ENCODE results near the gene EEIG1. TPM values are rescaled to one million over a fixed set of nuclear protein-coding genes. Genes with fewer than 3 reads are reported as not detected.

EEIG1 gene
- total RNA-seq, 1 experiment from 2014 or later = 176 TPM

- H3K9me3 ChIP-seq (ENCODE audit: insufficient read depth, low read depth) = no peaks in the 10 kb centered on the region
- no peaks in the 10 kb centered on the region for H3K27me3 ChIP-seq (ENCODE audit: insufficient read depth, low read depth)
- CTCF ChIA-PET = interaction anchor here (0.7 kb wide), 1 partner anchor 1136 kb away, joined by 4 read pairs; no protein-coding TSS in a partner anchor
- no peak overlapping the region for H2AFZ ChIP-seq
- H3K9me2 ChIP-seq (ENCODE audit: insufficient read depth) = no peaks in the 10 kb centered on the region
- peak overlapping the region; percentile 61 for H3K4me2 ChIP-seq
- no peak overlapping the region for H3K4me3 ChIP-seq
- H3K27ac ChIP-seq = peak overlapping the region; percentile 96
- H3K4me1 ChIP-seq (replicated peaks; ENCODE audit: insufficient read depth) = peaks cover 52% of the 10 kb centered on the region
- intact Hi-C loops (cut with micrococcal nuclease; ENCODE audit: unreplicated experiment) = loop anchor here (10.0 kb wide), 1 partner anchor 433 kb away; no protein-coding TSS in a partner anchor
- no TSS peak for BruUV-seq (replicated peaks)
- no peaks in the 10 kb centered on the region for H4K20me1 ChIP-seq (ENCODE audit: insufficient read depth)
- no peaks in the 10 kb centered on the region for H3K36me3 ChIP-seq (ENCODE audit: low read depth)
- H3F3A ChIP-seq (ENCODE audit: insufficient read depth, low read depth) = peaks cover 39% of the 10 kb centered on the region
- peaks cover 11% of the 10 kb centered on the region for H3K79me2 ChIP-seq (ENCODE audit: low read depth)
- TF ChIP-seq, protein P1, sequence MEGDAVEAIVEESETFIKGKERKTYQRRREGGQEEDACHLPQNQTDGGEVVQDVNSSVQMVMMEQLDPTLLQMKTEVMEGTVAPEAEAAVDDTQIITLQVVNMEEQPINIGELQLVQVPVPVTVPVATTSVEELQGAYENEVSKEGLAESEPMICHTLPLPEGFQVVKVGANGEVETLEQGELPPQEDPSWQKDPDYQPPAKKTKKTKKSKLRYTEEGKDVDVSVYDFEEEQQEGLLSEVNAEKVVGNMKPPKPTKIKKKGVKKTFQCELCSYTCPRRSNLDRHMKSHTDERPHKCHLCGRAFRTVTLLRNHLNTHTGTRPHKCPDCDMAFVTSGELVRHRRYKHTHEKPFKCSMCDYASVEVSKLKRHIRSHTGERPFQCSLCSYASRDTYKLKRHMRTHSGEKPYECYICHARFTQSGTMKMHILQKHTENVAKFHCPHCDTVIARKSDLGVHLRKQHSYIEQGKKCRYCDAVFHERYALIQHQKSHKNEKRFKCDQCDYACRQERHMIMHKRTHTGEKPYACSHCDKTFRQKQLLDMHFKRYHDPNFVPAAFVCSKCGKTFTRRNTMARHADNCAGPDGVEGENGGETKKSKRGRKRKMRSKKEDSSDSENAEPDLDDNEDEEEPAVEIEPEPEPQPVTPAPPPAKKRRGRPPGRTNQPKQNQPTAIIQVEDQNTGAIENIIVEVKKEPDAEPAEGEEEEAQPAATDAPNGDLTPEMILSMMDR (conservative IDR thresholded peaks at IDR 0.05) = no peak
- no peak for TF ChIP-seq EZH2 (IDR thresholded peaks at IDR 0.05; ENCODE audit: low read depth)
- POLR2A ChIA-PET (ENCODE audit: unreplicated experiment) = no interaction called here
- no peak for DNase-seq
Measured at GRCh38 chr9:128008171-128008570, 27.4 kb upstream of the EEIG1 start.

- Histone ChIP-seq H2AFZ (no peak overlapping the region), H3K79me2 (ENCODE audit: low read depth) (peaks cover 16% of the 10 kb centered on the region), H4K20me1 (ENCODE audit: insufficient read depth) (no peaks in the 10 kb centered on the region), H3K4me3 (no peak overlapping the region), H3K36me3 (ENCODE audit: low read depth) (no peaks in the 10 kb centered on the region), H3F3A (ENCODE audit: insufficient read depth, low read depth) (peaks cover 44% of the 10 kb centered on the region), H3K4me2 (peak overlapping the region; percentile 61), H3K4me1 (replicated peaks; ENCODE audit: insufficient read depth) (peaks cover 57% of the 10 kb centered on the region), H3K27me3 (ENCODE audit: insufficient read depth, low read depth) (no peaks in the 10 kb centered on the region), H3K9me2 (ENCODE audit: insufficient read depth) (no peaks in the 10 kb centered on the region), H3K27ac (peak overlapping the region; percentile 96), H3K9me3 (ENCODE audit: insufficient read depth, low read depth) (no peaks in the 10 kb centered on the region)
- TF ChIP-seq EZH2 (IDR thresholded peaks at IDR 0.05; ENCODE audit: low read depth) = no peak
- TF ChIP-seq, protein P1 (conservative IDR thresholded peaks at IDR 0.05) = no peak
- BruUV-seq (replicated peaks) = no TSS peak
- ChIA-PET CTCF (interaction anchor here (0.6 to 0.7 kb wide), 2 partner anchors 14 to 60 kb away, joined by 3 read pairs; no protein-coding TSS in a partner anchor), POLR2A (ENCODE audit: unreplicated experiment) (interaction anchor here (0.6 kb wide), 1 partner anchor 15 kb away, joined by 3 read pairs; no protein-coding TSS in a partner anchor)
- peak; percentile 82 to 98 for DNase-seq
- intact Hi-C loops (cut with micrococcal nuclease; ENCODE audit: unreplicated experiment) = loop anchor here (1.0 to 10.0 kb wide), 5 partner anchors 27 to 433 kb away; partner anchors contain the start of gene EEIG1
Measured at GRCh38 chr9:128007566-128008138, 26.9 kb upstream of the EEIG1 start.

GRCh38 chr9:128006332-128006996, 25.7 kb upstream of the EEIG1 start:
- Histone ChIP-seq H2AFZ (no peak overlapping the region), H3K4me3 (no peak overlapping the region)
- intact Hi-C loops (cut with micrococcal nuclease; ENCODE audit: unreplicated experiment) = loop anchor here (2.0 to 10.0 kb wide), 4 partner anchors 26 to 432 kb away; partner anchors contain the start of gene EEIG1

More at GRCh38 chr9:128006332-128006996, 25.7 kb upstream of the EEIG1 start:
- peaks cover 66% of the 10 kb centered on the region for H3K4me1 ChIP-seq (replicated peaks; ENCODE audit: insufficient read depth)
- no peaks in the 10 kb centered on the region for H3K36me3 ChIP-seq (ENCODE audit: low read depth)
- H3K27ac ChIP-seq = peak overlapping the region; percentile 96
- ChIA-PET CTCF (interaction anchor here (0.6 to 1.1 kb wide), 2 partner anchors 21 to 63 kb away, joined by 4 to 13 read pairs; no protein-coding TSS in a partner anchor), POLR2A (ENCODE audit: unreplicated experiment) (interaction anchor here (0.5 to 0.9 kb wide), 6 partner anchors 24 to 186 kb away, joined by 3 to 25 read pairs (median 4); no protein-coding TSS in a partner anchor)
- TF ChIP-seq EZH2 (IDR thresholded peaks at IDR 0.05; ENCODE audit: low read depth) = no peak
- TSS peak; percentile 58 for BruUV-seq (replicated peaks)
- no peaks in the 10 kb centered on the region for H3K9me2 ChIP-seq (ENCODE audit: insufficient read depth)
- H3F3A ChIP-seq (ENCODE audit: insufficient read depth, low read depth) = peaks cover 49% of the 10 kb centered on the region
- peaks cover 17% of the 10 kb centered on the region for H3K79me2 ChIP-seq (ENCODE audit: low read depth)
- H3K27me3 ChIP-seq (ENCODE audit: insufficient read depth, low read depth) = no peaks in the 10 kb centered on the region
- H3K9me3 ChIP-seq (ENCODE audit: insufficient read depth, low read depth) = no peaks in the 10 kb centered on the region
- no peaks in the 10 kb centered on the region for H4K20me1 ChIP-seq (ENCODE audit: insufficient read depth)
- peak overlapping the region; percentile 61 for H3K4me2 ChIP-seq
- DNase-seq = peak; percentile 63 to 92
